HEK293T (cell line): Measurements from ENCODE around the gene OSBPL3.
A peak's percentile ranks its signal among the peaks of the same experiment; 100 is the strongest.

Experiments used
- BHLHE40 ChIP-seq: fragments of 450-650 bp; IDR thresholded peaks from 2 replicates; pipeline ENCODE4 v1.6.1; 2016; ENCODE audit warnings: mild to moderate bottlenecking, moderate library complexity, borderline replicate concordance
- ELF4 ChIP-seq: fragments of 450-650 bp; IDR thresholded peaks from 2 replicates; pipeline ENCODE4 v1.6.1; 2017; ENCODE audit warnings: antibody characterized with exemption
- FOXA1 ChIP-seq: fragments of 450-650 bp; IDR thresholded peaks from 2 replicates; pipeline ENCODE4 v1.6.1; 2016; ENCODE audit warnings: mild to moderate bottlenecking
- FOXK2 ChIP-seq: fragments of 450-650 bp; IDR thresholded peaks from 2 replicates; pipeline ENCODE4 v1.6.1; 2016; ENCODE audit warnings: mild to moderate bottlenecking
- FOXM1 ChIP-seq: fragments of 450-650 bp; IDR thresholded peaks from 2 replicates; pipeline ENCODE4 v1.6.1; 2017; ENCODE audit warnings: mild to moderate bottlenecking, borderline replicate concordance
- L3MBTL2 ChIP-seq: fragments of 450-650 bp; conservative IDR thresholded peaks from 2 replicates; pipeline ENCODE4 v1.6.1; 2016; ENCODE audit warnings: mild to moderate bottlenecking
- SP1 ChIP-seq: fragments of 450-650 bp; IDR thresholded peaks from 2 replicates; pipeline ENCODE4 v1.6.1; 2017
- SUZ12 ChIP-seq: fragments of 450-650 bp; IDR thresholded peaks from 2 replicates; pipeline ENCODE4 v1.6.1; 2016; ENCODE audit warnings: mild to moderate bottlenecking
- TARDBP ChIP-seq: fragments of 450-650 bp; IDR thresholded peaks from 2 replicates; pipeline ENCODE4 v1.6.1; 2016
- ZNF384 ChIP-seq: fragments of 450-650 bp; IDR thresholded peaks from 2 replicates; pipeline ENCODE4 v1.6.1; 2016
- TF ChIP-seq, protein P1 (sequence below): fragments of 450-650 bp; IDR thresholded peaks from 2 replicates; pipeline ENCODE4 v1.6.1; 2016

DNA sequence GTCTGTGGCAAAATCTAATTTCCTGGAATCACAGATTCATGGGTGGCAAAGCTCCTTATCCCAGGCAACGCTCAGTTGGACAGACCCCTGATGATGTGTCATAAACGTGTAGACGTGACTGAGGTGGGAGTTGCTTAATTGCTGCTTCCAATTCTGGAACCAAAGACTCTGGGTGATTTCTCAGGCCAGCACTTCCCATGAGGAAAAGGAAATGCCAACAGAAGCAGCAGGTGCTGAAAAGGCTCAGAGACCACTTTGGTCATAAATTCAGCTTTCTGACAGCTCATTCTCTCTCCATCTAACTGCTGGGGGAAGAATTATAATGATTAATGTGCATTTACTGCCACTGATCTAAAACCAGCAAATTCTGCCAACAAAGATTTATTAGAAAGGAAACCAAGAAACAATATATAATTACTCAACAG is 88.7 kb downstream of the OSBPL3 start:
- no peak for TF ChIP-seq L3MBTL2
- no peak for TF ChIP-seq FOXM1
- no peak for TF ChIP-seq FOXA1
- no peak for TF ChIP-seq ELF4
- no peak for TF ChIP-seq BHLHE40
- TF ChIP-seq, protein P1, sequence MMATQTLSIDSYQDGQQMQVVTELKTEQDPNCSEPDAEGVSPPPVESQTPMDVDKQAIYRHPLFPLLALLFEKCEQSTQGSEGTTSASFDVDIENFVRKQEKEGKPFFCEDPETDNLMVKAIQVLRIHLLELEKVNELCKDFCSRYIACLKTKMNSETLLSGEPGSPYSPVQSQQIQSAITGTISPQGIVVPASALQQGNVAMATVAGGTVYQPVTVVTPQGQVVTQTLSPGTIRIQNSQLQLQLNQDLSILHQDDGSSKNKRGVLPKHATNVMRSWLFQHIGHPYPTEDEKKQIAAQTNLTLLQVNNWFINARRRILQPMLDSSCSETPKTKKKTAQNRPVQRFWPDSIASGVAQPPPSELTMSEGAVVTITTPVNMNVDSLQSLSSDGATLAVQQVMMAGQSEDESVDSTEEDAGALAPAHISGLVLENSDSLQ = peak; percentile 75
- no peak for TF ChIP-seq SP1
- no peak for TF ChIP-seq SUZ12
- no peak for TF ChIP-seq ZNF384
- TF ChIP-seq FOXK2 = no peak
- TF ChIP-seq TARDBP = no peak
